ENCODE results near the gene DOK6. TPM values are rescaled to one million over a fixed set of nuclear protein-coding genes. Genes with fewer than 3 reads are reported as not detected.

Gene DOK6
- total RNA-seq, 1 experiment from 2014 or later: 4.1 TPM

DNA sequence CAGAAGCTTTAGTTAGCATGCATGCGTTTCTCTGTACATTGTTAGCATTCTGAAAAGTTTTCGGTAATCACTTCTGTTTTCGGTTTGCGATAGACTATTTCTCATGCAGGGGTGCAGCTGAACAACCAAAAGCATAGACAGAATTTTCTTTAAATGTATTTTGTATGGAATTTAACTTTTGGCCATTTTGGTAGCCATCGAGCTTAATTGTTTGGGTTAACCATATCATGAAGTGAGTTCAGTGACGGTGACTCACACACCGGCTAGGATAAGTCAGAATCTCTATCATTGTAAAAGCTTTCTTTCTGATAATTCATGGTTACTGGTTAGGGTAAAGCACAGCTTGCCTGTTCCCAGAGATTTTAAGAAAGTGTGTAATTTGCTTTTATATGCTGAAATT, 439.8 kb downstream of the DOK6 start (continued):
- TF ChIP-seq, protein P1, sequence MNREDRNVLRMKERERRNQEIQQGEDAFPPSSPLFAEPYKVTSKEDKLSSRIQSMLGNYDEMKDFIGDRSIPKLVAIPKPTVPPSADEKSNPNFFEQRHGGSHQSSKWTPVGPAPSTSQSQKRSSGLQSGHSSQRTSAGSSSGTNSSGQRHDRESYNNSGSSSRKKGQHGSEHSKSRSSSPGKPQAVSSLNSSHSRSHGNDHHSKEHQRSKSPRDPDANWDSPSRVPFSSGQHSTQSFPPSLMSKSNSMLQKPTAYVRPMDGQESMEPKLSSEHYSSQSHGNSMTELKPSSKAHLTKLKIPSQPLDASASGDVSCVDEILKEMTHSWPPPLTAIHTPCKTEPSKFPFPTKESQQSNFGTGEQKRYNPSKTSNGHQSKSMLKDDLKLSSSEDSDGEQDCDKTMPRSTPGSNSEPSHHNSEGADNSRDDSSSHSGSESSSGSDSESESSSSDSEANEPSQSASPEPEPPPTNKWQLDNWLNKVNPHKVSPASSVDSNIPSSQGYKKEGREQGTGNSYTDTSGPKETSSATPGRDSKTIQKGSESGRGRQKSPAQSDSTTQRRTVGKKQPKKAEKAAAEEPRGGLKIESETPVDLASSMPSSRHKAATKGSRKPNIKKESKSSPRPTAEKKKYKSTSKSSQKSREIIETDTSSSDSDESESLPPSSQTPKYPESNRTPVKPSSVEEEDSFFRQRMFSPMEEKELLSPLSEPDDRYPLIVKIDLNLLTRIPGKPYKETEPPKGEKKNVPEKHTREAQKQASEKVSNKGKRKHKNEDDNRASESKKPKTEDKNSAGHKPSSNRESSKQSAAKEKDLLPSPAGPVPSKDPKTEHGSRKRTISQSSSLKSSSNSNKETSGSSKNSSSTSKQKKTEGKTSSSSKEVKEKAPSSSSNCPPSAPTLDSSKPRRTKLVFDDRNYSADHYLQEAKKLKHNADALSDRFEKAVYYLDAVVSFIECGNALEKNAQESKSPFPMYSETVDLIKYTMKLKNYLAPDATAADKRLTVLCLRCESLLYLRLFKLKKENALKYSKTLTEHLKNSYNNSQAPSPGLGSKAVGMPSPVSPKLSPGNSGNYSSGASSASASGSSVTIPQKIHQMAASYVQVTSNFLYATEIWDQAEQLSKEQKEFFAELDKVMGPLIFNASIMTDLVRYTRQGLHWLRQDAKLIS (CRISPR knock-in tag; IDR thresholded peaks at IDR 0.05; ENCODE audit: borderline replicate concordance): no peak

DNA sequence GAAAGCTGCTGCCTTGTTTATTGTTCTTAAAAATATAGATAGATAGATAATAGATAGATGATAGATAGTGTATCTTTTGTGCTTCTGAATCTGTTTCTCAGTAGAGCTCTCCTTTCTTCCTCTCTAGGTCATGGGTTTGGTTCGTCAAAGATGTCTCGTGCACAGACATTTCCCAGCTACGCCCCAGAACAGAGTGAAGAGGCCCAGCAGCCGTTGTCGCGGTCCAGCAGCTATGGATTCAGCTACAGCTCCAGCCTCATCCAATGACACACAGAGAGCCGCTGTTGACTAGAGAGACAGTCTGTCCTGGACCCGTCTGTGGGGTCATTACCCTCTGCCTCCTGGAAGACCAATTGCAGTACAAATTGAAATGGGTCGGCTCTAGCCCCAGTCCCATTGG, 440.4 kb downstream of the DOK6 start:
- Mint-ChIP-seq H3K36me3 (no peaks in the 10 kb centered on the region), H3K4me3 (no peak overlapping the region), H3K27me3 (ENCODE audit: low read depth) (no peaks in the 10 kb centered on the region), H3K4me1 (peaks cover 16% of the 10 kb centered on the region), H3K27ac (no peak overlapping the region), H3K9me3 (0 out of 2 replicates have a peak, but pooled peaks cover 3% of the 10 kb centered on the region)
- DNase-seq (ENCODE audit: low spot score): no peak
- ChIA-PET CTCF (interaction anchor here (1.5 kb wide), 1 partner anchor 14 kb away, joined by 6 read pairs; no protein-coding TSS in a partner anchor), POLR2A (no interaction called here)
- no peak for ATAC-seq
- TF ChIP-seq TCF7 (CRISPR knock-in tag; IDR thresholded peaks at IDR 0.05; ENCODE audit: low read depth) (no peak), ZNF317 (CRISPR knock-in tag; IDR thresholded peaks at IDR 0.05; ENCODE audit: borderline replicate concordance, low read depth) (no peak), ZNF423 (CRISPR knock-in tag; IDR thresholded peaks at IDR 0.05) (no peak), GTF2I (CRISPR knock-in tag; conservative IDR thresholded peaks at IDR 0.05) (no peak), GABPB1 (CRISPR knock-in tag; IDR thresholded peaks at IDR 0.05) (no peak), RELA (CRISPR knock-in tag; IDR thresholded peaks at IDR 0.05; ENCODE audit: borderline replicate concordance) (no peak), SMAD3 (CRISPR knock-in tag; IDR thresholded peaks at IDR 0.05; ENCODE audit: borderline replicate concordance) (no peak), PRRX2 (CRISPR knock-in tag; IDR thresholded peaks at IDR 0.05) (no peak), ZNF121 (CRISPR knock-in tag; IDR thresholded peaks at IDR 0.05) (no peak)
- TF ChIP-seq, protein P2, sequence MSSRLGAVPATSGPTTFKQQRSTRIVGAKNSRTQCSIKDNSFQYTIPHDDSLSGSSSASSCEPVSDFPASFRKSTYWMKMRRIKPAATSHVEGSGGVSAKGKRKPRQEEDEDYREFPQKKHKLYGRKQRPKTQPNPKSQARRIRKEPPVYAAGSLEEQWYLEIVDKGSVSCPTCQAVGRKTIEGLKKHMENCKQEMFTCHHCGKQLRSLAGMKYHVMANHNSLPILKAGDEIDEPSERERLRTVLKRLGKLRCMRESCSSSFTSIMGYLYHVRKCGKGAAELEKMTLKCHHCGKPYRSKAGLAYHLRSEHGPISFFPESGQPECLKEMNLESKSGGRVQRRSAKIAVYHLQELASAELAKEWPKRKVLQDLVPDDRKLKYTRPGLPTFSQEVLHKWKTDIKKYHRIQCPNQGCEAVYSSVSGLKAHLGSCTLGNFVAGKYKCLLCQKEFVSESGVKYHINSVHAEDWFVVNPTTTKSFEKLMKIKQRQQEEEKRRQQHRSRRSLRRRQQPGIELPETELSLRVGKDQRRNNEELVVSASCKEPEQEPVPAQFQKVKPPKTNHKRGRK (CRISPR knock-in tag; IDR thresholded peaks at IDR 0.05; ENCODE audit: borderline replicate concordance): no peak
- TF ChIP-seq, protein P3, sequence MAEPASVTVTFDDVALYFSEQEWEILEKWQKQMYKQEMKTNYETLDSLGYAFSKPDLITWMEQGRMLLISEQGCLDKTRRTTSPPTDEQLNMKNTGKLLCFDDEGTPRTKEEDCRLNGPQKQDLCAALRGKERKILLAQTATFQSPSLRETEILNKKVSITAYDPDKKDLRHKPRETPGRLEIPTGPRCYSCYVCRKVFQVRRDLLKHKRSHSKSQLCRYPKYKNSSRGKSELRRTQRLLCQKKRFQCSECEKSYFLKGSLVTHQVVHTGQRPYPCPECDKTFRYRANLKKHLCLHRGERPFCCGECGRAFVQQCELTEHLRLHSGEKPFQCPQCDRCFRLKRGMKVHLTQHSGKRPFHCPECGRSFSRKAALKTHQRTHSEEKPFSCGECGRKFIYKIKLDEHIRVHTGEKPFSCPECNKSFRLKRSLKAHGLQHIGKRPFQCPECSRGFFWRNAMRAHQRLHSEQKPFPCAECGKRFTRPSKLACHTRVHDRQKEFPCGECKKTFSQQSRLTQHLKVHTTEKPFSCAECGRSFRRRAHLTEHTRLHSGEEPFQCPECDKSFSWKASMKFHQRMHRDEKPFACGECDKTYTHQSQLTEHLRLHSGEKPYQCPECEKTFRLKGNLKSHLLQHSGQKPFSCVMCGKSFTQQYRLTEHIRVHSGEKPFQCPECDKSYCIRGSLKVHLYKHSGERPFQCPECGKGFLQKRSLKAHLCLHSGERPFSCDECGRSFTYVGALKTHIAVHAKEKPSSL (CRISPR knock-in tag; conservative IDR thresholded peaks at IDR 0.05): no peak
- TF ChIP-seq, protein P4, sequence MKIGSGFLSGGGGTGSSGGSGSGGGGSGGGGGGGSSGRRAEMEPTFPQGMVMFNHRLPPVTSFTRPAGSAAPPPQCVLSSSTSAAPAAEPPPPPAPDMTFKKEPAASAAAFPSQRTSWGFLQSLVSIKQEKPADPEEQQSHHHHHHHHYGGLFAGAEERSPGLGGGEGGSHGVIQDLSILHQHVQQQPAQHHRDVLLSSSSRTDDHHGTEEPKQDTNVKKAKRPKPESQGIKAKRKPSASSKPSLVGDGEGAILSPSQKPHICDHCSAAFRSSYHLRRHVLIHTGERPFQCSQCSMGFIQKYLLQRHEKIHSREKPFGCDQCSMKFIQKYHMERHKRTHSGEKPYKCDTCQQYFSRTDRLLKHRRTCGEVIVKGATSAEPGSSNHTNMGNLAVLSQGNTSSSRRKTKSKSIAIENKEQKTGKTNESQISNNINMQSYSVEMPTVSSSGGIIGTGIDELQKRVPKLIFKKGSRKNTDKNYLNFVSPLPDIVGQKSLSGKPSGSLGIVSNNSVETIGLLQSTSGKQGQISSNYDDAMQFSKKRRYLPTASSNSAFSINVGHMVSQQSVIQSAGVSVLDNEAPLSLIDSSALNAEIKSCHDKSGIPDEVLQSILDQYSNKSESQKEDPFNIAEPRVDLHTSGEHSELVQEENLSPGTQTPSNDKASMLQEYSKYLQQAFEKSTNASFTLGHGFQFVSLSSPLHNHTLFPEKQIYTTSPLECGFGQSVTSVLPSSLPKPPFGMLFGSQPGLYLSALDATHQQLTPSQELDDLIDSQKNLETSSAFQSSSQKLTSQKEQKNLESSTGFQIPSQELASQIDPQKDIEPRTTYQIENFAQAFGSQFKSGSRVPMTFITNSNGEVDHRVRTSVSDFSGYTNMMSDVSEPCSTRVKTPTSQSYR (CRISPR knock-in tag; IDR thresholded peaks at IDR 0.05): no peak
- TF ChIP-seq, protein P5, sequence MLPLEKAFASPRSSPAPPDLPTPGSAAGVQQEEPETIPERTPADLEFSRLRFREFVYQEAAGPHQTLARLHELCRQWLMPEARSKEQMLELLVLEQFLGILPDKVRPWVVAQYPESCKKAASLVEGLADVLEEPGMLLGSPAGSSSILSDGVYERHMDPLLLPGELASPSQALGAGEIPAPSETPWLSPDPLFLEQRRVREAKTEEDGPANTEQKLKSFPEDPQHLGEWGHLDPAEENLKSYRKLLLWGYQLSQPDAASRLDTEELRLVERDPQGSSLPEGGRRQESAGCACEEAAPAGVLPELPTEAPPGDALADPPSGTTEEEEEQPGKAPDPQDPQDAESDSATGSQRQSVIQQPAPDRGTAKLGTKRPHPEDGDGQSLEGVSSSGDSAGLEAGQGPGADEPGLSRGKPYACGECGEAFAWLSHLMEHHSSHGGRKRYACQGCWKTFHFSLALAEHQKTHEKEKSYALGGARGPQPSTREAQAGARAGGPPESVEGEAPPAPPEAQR (CRISPR knock-in tag; IDR thresholded peaks at IDR 0.05): no peak

Measured in WTC11 (cell line).